Neural crest cell (in vitro differentiated cells): ENCODE results near the gene SLC35F1. TPM values are rescaled to one million over a fixed set of nuclear protein-coding genes. Genes with fewer than 3 reads are reported as not detected.

ENCODE experiments used
- DNase-seq: peaks from one replicate; pipeline ENCODE4 v3.0.0; 2021; ENCODE audit warnings: low read depth, mixed read lengths, low spot score
- H3K27ac Mint-ChIP-seq: one replicate; pipeline ENCODE4 v1.8.0; 2021; ENCODE audit warnings: mild to moderate bottlenecking, mixed read lengths; ENCODE audit not compliant: unreplicated experiment
- H3K27me3 Mint-ChIP-seq: 2 replicates; pipeline ENCODE4 v1.8.0; 2021; ENCODE audit warnings: low read depth, mild to moderate bottlenecking, mixed read lengths
- H3K36me3 Mint-ChIP-seq: 2 replicates; pipeline ENCODE4 v1.8.0; 2021; ENCODE audit warnings: low read depth, mild to moderate bottlenecking, mixed read lengths
- H3K4me1 Mint-ChIP-seq: 2 replicates; pipeline ENCODE4 v1.8.0; 2021; ENCODE audit warnings: mixed read lengths
- H3K4me3 Mint-ChIP-seq: one replicate; pipeline ENCODE4 v1.8.0; 2021; ENCODE audit warnings: mild to moderate bottlenecking, mixed read lengths
- H3K9me3 Mint-ChIP-seq: 2 replicates; pipeline ENCODE4 v1.8.0; 2021; ENCODE audit warnings: mixed read lengths
- total RNA-seq: library from RNA; stranded (reverse); gene quantifications from 2 replicates; pipeline ENCODE4 v1.2.1, GENCODE V29; 2021
- TF ChIP-seq, protein P1 (sequence below): fragments of 200-600 bp; sonication (generic); conservative IDR thresholded peaks from 2 replicates; pipeline ENCODE4 v1.5.0; 2021; ENCODE audit warnings: antibody characterized with exemption, mild to moderate bottlenecking

Gene SLC35F1
- total RNA-seq, 1 donor from 2014 or later, result 41.4 TPM

DNA sequence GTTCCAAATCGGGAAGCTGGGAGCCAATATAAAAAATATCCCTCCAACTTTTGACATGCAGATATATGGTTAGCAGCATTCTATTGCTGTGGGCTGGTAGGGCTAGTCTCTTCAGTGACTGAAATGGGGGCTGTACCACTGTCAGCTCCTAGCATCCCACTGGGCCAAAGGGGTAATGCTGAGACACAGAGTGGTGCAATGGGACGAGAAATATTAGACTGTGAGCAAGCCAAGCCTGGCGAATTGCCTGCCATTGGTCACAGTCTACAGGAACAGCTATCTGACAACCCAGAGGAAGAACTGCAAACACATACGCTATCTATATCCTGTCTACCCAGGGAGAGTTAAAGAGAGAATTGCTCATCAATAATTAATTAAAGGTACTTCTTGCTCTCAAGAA, 3.5 kb downstream of the SLC35F1 start:
- Mint-ChIP-seq H3K4me3 (peak overlapping the region; percentile 72), H3K27me3 (no peaks in the 10 kb centered on the region), H3K4me1 (peaks cover 27% of the 10 kb centered on the region), H3K9me3 (no peaks in the 10 kb centered on the region), H3K36me3 (no peaks in the 10 kb centered on the region), H3K27ac (no peak overlapping the region)
- TF ChIP-seq, protein P1, sequence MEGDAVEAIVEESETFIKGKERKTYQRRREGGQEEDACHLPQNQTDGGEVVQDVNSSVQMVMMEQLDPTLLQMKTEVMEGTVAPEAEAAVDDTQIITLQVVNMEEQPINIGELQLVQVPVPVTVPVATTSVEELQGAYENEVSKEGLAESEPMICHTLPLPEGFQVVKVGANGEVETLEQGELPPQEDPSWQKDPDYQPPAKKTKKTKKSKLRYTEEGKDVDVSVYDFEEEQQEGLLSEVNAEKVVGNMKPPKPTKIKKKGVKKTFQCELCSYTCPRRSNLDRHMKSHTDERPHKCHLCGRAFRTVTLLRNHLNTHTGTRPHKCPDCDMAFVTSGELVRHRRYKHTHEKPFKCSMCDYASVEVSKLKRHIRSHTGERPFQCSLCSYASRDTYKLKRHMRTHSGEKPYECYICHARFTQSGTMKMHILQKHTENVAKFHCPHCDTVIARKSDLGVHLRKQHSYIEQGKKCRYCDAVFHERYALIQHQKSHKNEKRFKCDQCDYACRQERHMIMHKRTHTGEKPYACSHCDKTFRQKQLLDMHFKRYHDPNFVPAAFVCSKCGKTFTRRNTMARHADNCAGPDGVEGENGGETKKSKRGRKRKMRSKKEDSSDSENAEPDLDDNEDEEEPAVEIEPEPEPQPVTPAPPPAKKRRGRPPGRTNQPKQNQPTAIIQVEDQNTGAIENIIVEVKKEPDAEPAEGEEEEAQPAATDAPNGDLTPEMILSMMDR, result no peak
- no peak for DNase-seq

DNA sequence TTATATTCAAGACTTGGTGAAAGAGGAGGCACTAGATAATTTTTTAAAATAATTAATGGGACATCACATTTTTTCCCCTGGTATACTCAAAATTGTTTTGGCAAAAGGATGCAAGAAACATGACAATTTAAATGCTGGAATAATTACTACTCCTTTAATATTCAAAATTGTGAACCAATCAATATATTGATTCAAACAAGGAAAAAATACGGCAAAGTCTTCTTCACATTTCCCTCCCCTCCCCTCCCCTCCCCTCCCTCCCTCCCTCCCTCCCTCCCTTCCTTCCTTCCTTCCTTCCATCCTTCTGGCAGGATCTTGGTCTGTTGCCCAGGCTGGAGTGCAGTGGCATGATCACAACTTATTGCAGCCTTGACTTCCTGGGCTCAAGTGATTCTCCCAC, 4.1 kb downstream of the SLC35F1 start:
- Mint-ChIP-seq H3K4me3 (no peak overlapping the region), H3K36me3 (no peaks in the 10 kb centered on the region), H3K27me3 (no peaks in the 10 kb centered on the region), H3K4me1 (peaks cover 25% of the 10 kb centered on the region), H3K27ac (no peak overlapping the region), H3K9me3 (no peaks in the 10 kb centered on the region)
- TF ChIP-seq, protein P1, result no peak
- DNase-seq, result no peak

GRCh38 chr6:117911660-117912059, 4.6 kb downstream of the SLC35F1 start:
- no peak overlapping the region for H3K27ac Mint-ChIP-seq
- no peaks in the 10 kb centered on the region for H3K36me3 Mint-ChIP-seq
- no peaks in the 10 kb centered on the region for H3K9me3 Mint-ChIP-seq
- TF ChIP-seq, protein P1, result no peak
- peak overlapping the region; percentile 38 for H3K4me3 Mint-ChIP-seq
- no peak for DNase-seq
- H3K27me3 Mint-ChIP-seq, result no peaks in the 10 kb centered on the region
- peaks cover 20% of the 10 kb centered on the region for H3K4me1 Mint-ChIP-seq

DNA sequence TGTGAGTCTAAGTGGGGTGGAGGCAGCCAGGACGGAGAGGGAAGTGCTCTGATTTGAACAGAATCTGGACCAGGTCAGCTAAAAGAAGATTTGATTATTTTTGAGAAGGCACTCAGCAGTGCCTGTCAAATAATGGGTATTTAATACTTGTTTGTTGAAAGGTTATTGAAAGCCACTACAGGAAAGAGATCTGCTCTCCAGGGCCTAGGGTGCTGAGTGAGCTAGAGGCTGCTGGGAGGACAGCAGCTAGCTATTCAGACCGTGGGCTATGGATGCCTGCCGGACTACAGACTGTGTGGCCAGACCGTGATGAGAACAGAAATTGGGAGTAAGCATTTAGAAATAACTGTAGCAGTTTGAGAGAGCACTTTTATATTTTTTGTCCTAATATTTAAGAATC, 8.8 kb downstream of the SLC35F1 start:
- Mint-ChIP-seq H3K4me1 (peaks cover 1% of the 10 kb centered on the region), H3K36me3 (no peaks in the 10 kb centered on the region), H3K9me3 (no peaks in the 10 kb centered on the region), H3K27ac (no peak overlapping the region), H3K27me3 (no peaks in the 10 kb centered on the region), H3K4me3 (no peak overlapping the region)
- DNase-seq, result no peak
- TF ChIP-seq, protein P1, result no peak

DNA sequence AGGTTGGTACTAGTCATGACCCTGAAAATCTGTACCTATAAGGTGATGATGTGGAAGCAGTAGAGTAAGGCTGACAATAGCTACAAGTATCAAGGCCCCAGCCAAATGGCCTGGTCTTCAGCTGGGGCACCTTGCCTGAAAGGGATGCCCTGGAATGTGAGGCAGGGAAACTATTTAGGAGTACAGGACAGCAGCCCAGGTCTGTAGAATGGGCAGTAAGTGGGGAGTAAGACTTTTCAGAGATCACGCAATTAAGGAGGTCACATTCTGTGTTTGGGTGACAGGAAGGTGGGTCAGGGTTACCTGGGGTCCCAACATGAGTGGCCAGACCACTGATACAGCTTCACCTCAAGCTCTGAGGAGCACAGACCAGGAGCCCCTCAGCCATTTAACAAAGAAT, 9.4 kb downstream of the SLC35F1 start:
- DNase-seq, result no peak
- TF ChIP-seq, protein P1, result no peak
- Mint-ChIP-seq H3K27ac (no peak overlapping the region), H3K36me3 (no peaks in the 10 kb centered on the region), H3K4me3 (no peak overlapping the region), H3K9me3 (no peaks in the 10 kb centered on the region), H3K4me1 (peaks cover 2% of the 10 kb centered on the region), H3K27me3 (no peaks in the 10 kb centered on the region)

DNA sequence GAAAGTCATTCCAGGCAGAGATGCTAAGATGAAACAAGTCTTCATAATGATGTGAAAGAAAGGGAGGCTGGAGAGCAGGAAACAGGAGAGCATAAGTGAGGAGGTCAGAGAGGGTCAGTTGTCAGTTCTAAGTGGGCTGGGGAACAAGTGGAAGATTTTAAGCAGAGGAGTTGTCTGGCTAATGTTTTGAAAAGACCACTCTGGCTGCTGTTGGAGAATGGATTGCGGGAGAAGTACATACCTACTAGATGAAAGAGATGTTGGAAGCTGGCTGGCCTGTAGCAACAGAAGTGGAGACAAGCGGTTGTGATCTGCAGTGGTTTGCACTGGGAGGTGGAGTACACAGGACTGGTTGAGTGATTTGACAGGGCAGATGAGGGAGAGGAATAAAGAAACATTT, 10.1 kb downstream of the SLC35F1 start:
- Mint-ChIP-seq H3K36me3 (no peaks in the 10 kb centered on the region), H3K4me1 (peaks cover 8% of the 10 kb centered on the region), H3K4me3 (no peak overlapping the region), H3K27me3 (no peaks in the 10 kb centered on the region), H3K27ac (no peak overlapping the region), H3K9me3 (no peaks in the 10 kb centered on the region)
- no peak for DNase-seq
- TF ChIP-seq, protein P1, result no peak
